ENCODE data around the gene PDILT. TPM values are rescaled to one million over a fixed set of nuclear protein-coding genes. Genes with fewer than 3 reads are reported as not detected.
"Not testable (repeated sequence)": the region's sequence is repeated elsewhere in the genome, so short reads cannot be mapped to it uniquely, and the experiment has no call there.

The PDILT gene
- total RNA-seq, 2 donors from 2014 or later = not detected

- Mint-ChIP-seq H3K36me3 (no peaks in the 10 kb centered on the region), H3K9me3 (no peaks in the 10 kb centered on the region), H3K27ac (no peak overlapping the region)
- DNase-seq (ENCODE audit: low spot score in 2 of 2) (no peak), ATAC-seq (no peak)
Observed at GRCh38 chr16:20347666-20348364, 56.7 kb downstream of the PDILT start.

GRCh38 chr16:20344611-20345010 is 59.9 kb downstream of the PDILT start:
- Mint-ChIP-seq H3K27ac (no peak overlapping the region), H3K36me3 (no peaks in the 10 kb centered on the region), H3K9me3 (no peaks in the 10 kb centered on the region)
- no peak for DNase-seq (ENCODE audit: low spot score in 2 of 2)
- ATAC-seq = no peak

- DNase-seq (ENCODE audit: low spot score in 2 of 2) (no peak), ATAC-seq (no peak)
- Mint-ChIP-seq H3K27ac (no peak overlapping the region), H3K36me3 (no peaks in the 10 kb centered on the region), H3K9me3 (no peaks in the 10 kb centered on the region)
Observed at GRCh38 chr16:20339744-20340143, 64.8 kb downstream of the PDILT start.

GRCh38 chr16:20336955-20337354 is 67.6 kb downstream of the PDILT start:
- no peak overlapping the region for H3K27ac Mint-ChIP-seq
- DNase-seq (ENCODE audit: low spot score in 2 of 2) = no peak
- no peak for ATAC-seq
- H3K36me3 Mint-ChIP-seq = no peaks in the 10 kb centered on the region
- H3K9me3 Mint-ChIP-seq = no peaks in the 10 kb centered on the region

- Mint-ChIP-seq H3K9me3 (peaks cover 0 to under 1% of the 10 kb centered on the region in 2 donors), H3K36me3 (no peaks in the 10 kb centered on the region), H3K27ac (no peak overlapping the region)
- no peak for DNase-seq (ENCODE audit: low spot score in 2 of 2)
- no peak for ATAC-seq
Observed at GRCh38 chr16:20334396-20334795, 70.1 kb downstream of the PDILT start.

- ATAC-seq (no peak), DNase-seq (ENCODE audit: low spot score in 2 of 2) (no peak)
- Mint-ChIP-seq H3K9me3 (peaks cover 0 to 6% of the 10 kb centered on the region in 2 donors), H3K27ac (peak overlapping the region in 1 of 2 donors; percentile 83), H3K36me3 (no peaks in the 10 kb centered on the region)
Observed at GRCh38 chr16:20333120-20333519, 71.4 kb downstream of the PDILT start.

- DNase-seq (ENCODE audit: low spot score in 2 of 2) (no peak), ATAC-seq (no peak)
- Mint-ChIP-seq H3K36me3 (no peaks in the 10 kb centered on the region), H3K27ac (no peak overlapping the region), H3K9me3 (peaks cover 0 to 6% of the 10 kb centered on the region in 2 donors)
Observed at GRCh38 chr16:20332411-20332810, 72.1 kb downstream of the PDILT start.

- Mint-ChIP-seq H3K9me3 (peaks cover 0 to 6% of the 10 kb centered on the region in 2 donors), H3K27ac (no peak overlapping the region), H3K36me3 (no peaks in the 10 kb centered on the region)
- DNase-seq (ENCODE audit: low spot score in 2 of 2) = no peak
- ATAC-seq = no peak
Observed at GRCh38 chr16:20331635-20332034, 72.9 kb downstream of the PDILT start.

- Mint-ChIP-seq H3K9me3 (peaks cover 0 to 6% of the 10 kb centered on the region in 2 donors), H3K27ac (no peak overlapping the region), H3K36me3 (no peaks in the 10 kb centered on the region)
- DNase-seq (ENCODE audit: low spot score in 2 of 2) (no peak), ATAC-seq (no peak)
Observed at GRCh38 chr16:20329392-20330138, 75.0 kb downstream of the PDILT start.

- Mint-ChIP-seq H3K27ac (no peak within 1 kb of the TSS), H3K36me3 (no peaks in the 10 kb centered on the region), H3K9me3 (peaks cover 0 to 6% of the 10 kb centered on the region in 2 donors)
- no peak for DNase-seq (ENCODE audit: low spot score in 2 of 2)
- ATAC-seq = no peak
Observed at GRCh38 chr16:20327444-20328041, 77.0 kb downstream of the PDILT start, which contains the start of gene GP2. GP2 (minus strand) TSS chr16:20327513; CDS start chr16:20326431, 1,082 bp downstream.

GRCh38 chr16:20326321-20326720 is 78.2 kb downstream of the PDILT start:
- DNase-seq (ENCODE audit: low spot score in 2 of 2) (no peak), ATAC-seq (no peak)
- no peak overlapping the region for H3K27ac Mint-ChIP-seq
- H3K9me3 Mint-ChIP-seq = peaks cover 0 to 6% of the 10 kb centered on the region in 2 donors
- H3K36me3 Mint-ChIP-seq = no peaks in the 10 kb centered on the region

- no peak for DNase-seq (ENCODE audit: low spot score in 2 of 2)
- Mint-ChIP-seq H3K27ac (no peak overlapping the region), H3K9me3 (peaks cover 0 to 6% of the 10 kb centered on the region in 2 donors), H3K36me3 (no peaks in the 10 kb centered on the region)
- ATAC-seq = no peak
Observed at GRCh38 chr16:20325005-20325404, 79.5 kb downstream of the PDILT start.

- H3K36me3 Mint-ChIP-seq = no peaks in the 10 kb centered on the region
- no peak for ATAC-seq
- DNase-seq (ENCODE audit: low spot score in 2 of 2) = no peak
- H3K27ac Mint-ChIP-seq = no peak overlapping the region
- no peaks in the 10 kb centered on the region for H3K9me3 Mint-ChIP-seq
Observed at GRCh38 chr16:20323591-20324117, 80.9 kb downstream of the PDILT start.

GRCh38 chr16:20322696-20323095 is 81.8 kb downstream of the PDILT start:
- DNase-seq (ENCODE audit: low spot score in 2 of 2) = no peak
- Mint-ChIP-seq H3K36me3 (no peaks in the 10 kb centered on the region), H3K27ac (no peak overlapping the region), H3K9me3 (no peaks in the 10 kb centered on the region)
- no peak for ATAC-seq

- Mint-ChIP-seq H3K36me3 (no peaks in the 10 kb centered on the region), H3K9me3 (no peaks in the 10 kb centered on the region), H3K27ac (no peak overlapping the region)
- DNase-seq (ENCODE audit: low spot score in 2 of 2) (no peak), ATAC-seq (no peak)
Observed at GRCh38 chr16:20321671-20322070, 82.9 kb downstream of the PDILT start.

GRCh38 chr16:20321051-20321450 is 83.5 kb downstream of the PDILT start:
- not testable (repeated sequence) for DNase-seq (ENCODE audit: low spot score in 2 of 2)

GRCh38 chr16:20320592-20320991 is 83.9 kb downstream of the PDILT start:
- Mint-ChIP-seq H3K9me3 (no peaks in the 10 kb centered on the region), H3K27ac (no peak overlapping the region), H3K36me3 (no peaks in the 10 kb centered on the region)
- DNase-seq (ENCODE audit: low spot score in 2 of 2) (no peak), ATAC-seq (no peak)

More at GRCh38 chr16:20321051-20321450, 83.5 kb downstream of the PDILT start:
- ATAC-seq, H3K9me3 Mint-ChIP-seq, H3K27ac Mint-ChIP-seq, H3K36me3 Mint-ChIP-seq: not testable (repeated sequence)
